ENCODE data around the gene KCNS3.

DNA sequence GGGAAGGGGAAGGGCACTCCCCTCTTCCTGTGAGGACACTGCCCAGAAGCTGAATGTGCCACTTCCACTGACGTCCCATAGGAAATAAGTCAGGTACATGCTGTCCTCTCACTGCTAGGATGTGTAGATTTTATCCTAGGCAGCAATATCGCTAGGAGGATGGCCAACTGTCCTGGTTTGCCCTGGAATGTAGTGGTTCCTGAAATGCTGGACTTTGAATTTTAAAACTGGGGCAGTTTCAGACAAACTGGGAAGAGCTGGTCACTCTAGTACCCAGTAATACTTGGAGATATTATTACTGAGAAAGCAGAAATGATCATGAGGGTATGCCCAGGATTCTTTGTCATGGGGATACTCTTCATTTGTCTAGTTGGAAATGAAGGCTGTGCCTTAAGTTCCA, 5.4 kb upstream of the KCNS3 start:
- TF ChIP-seq, protein P1, sequence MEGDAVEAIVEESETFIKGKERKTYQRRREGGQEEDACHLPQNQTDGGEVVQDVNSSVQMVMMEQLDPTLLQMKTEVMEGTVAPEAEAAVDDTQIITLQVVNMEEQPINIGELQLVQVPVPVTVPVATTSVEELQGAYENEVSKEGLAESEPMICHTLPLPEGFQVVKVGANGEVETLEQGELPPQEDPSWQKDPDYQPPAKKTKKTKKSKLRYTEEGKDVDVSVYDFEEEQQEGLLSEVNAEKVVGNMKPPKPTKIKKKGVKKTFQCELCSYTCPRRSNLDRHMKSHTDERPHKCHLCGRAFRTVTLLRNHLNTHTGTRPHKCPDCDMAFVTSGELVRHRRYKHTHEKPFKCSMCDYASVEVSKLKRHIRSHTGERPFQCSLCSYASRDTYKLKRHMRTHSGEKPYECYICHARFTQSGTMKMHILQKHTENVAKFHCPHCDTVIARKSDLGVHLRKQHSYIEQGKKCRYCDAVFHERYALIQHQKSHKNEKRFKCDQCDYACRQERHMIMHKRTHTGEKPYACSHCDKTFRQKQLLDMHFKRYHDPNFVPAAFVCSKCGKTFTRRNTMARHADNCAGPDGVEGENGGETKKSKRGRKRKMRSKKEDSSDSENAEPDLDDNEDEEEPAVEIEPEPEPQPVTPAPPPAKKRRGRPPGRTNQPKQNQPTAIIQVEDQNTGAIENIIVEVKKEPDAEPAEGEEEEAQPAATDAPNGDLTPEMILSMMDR (conservative IDR thresholded peaks at IDR 0.05; ENCODE audit: low read length) = no peak
- TF ChIP-seq EZH2phosphoT487 (IDR thresholded peaks at IDR 0.05; ENCODE audit: borderline replicate concordance, low read depth, low read length) = no peak
